Measurements from ENCODE around the gene UBE2J1.

Gene UBE2J1

GRCh38 chr6:89291256-89291819 is 61.2 kb downstream of the UBE2J1 start:
- DNase-seq = no peak

GRCh38 chr6:89290401-89291155 is 61.9 kb downstream of the UBE2J1 start:
- DNase-seq = no peak

GRCh38 chr6:89289710-89290109 is 62.8 kb downstream of the UBE2J1 start:
- DNase-seq = no peak

GRCh38 chr6:89287351-89288028 is 65.0 kb downstream of the UBE2J1 start:
- no peak for DNase-seq

DNA sequence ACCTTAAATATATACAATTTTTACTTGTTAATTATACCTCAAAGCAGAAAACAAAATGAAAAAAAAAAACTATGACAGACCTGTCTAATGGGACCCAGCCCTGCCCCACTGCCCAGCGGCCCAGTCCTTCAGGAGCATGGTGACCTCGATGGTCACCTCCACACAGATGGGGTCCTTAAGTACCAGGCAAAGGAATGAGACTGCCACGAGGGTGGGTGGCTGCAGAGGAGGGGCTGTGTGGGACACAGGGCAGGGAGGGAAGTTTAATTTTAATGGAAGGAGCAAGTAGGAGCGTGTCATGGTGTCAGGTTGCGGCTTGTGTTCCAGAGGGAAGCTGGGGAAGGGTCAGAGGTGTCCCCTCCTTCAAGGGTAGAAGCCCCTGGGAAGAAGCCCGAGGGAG is 66.0 kb downstream of the UBE2J1 start:
- no peak for DNase-seq

- DNase-seq = no peak
These were observed 67.4 kb downstream of the UBE2J1 start for GRCh38 chr6:89284963-89285735.

- DNase-seq = no peak
These were observed 68.4 kb downstream of the UBE2J1 start for GRCh38 chr6:89284081-89284480.

- no peak for DNase-seq
These were observed 69.8 kb downstream of the UBE2J1 start for GRCh38 chr6:89282749-89283148.

DNA sequence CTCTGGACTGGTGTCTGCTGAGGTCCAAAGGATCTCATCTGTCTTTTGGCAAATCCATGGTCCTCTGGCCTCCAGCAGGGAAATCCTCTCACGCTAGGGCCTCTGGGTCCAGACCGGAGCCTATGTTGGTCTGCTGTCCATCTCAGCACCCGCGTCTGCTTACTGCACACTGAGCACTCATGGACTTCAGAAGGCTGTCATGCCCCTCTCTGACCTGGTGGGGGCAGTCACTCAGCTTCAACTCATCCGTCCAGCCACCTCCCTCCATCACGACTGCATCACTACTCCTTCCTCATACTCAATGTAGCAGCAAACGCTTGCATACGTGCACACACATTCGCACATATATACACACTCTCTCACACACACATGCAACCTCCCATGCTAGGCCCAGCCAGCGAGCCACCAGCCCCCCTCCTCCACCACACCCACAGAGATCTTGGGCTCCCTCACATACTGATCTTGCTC is 70.7 kb downstream of the UBE2J1 start:
- DNase-seq = no peak

DNA sequence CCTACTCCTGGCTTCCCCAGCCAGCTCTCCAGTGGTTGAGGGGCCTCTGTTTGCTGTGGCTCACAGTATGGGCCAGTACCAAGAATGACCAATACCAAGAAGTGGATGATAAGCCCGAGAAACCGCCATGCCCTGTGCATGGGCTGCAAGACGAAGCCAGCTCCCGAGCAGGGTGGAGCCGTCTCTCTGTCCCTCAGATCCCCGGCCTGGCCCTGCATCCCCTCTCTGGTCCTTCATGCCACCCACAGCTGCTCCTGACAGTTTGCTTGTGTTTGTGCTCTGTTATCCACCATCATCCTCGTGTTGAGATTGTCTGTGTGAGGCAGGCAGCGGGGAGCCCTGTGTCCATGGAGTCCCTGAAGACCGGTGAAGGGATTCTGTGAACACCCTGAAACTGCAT is 73.6 kb downstream of the UBE2J1 start:
- no peak for DNase-seq
